ENCODE data around the gene ADD1. TPM values are rescaled to one million over a fixed set of nuclear protein-coding genes. Genes with fewer than 3 reads are reported as not detected.

The ADD1 gene
- total RNA-seq, 1 donor from 2014 or later = 276 TPM

- no peak overlapping the region for H3K4me3 Mint-ChIP-seq (ENCODE audit: unreplicated experiment)
- peaks cover 7% of the 10 kb centered on the region for H3K36me3 Mint-ChIP-seq (ENCODE audit: unreplicated experiment)
- peaks cover 19% of the 10 kb centered on the region for H3K27me3 Mint-ChIP-seq (ENCODE audit: unreplicated experiment)
- DNase-seq = no peak
- H3K27ac Mint-ChIP-seq (ENCODE audit: unreplicated experiment) = no peak overlapping the region
- peaks cover 6% of the 10 kb centered on the region for H3K4me1 Mint-ChIP-seq (ENCODE audit: low read depth, unreplicated experiment)
- no peak for TF ChIP-seq CTCF (IDR thresholded peaks at IDR 0.05; ENCODE audit: partially characterized antibody, unreplicated experiment)
- peaks cover 11% of the 10 kb centered on the region for H3K9me3 Mint-ChIP-seq (ENCODE audit: unreplicated experiment)
These were observed 30.9 kb upstream of the ADD1 start for GRCh38 chr4:2812612-2813354.

- no peak overlapping the region for H3K4me3 Mint-ChIP-seq (ENCODE audit: unreplicated experiment)
- TF ChIP-seq CTCF (IDR thresholded peaks at IDR 0.05; ENCODE audit: partially characterized antibody, unreplicated experiment) = no peak
- peaks cover 7% of the 10 kb centered on the region for H3K36me3 Mint-ChIP-seq (ENCODE audit: unreplicated experiment)
- no peak overlapping the region for H3K27ac Mint-ChIP-seq (ENCODE audit: unreplicated experiment)
- DNase-seq = no peak
- peaks cover 19% of the 10 kb centered on the region for H3K27me3 Mint-ChIP-seq (ENCODE audit: unreplicated experiment)
- peaks cover 6% of the 10 kb centered on the region for H3K4me1 Mint-ChIP-seq (ENCODE audit: low read depth, unreplicated experiment)
- H3K9me3 Mint-ChIP-seq (ENCODE audit: unreplicated experiment) = peaks cover 11% of the 10 kb centered on the region
These were observed 29.9 kb upstream of the ADD1 start for GRCh38 chr4:2813446-2814405.

DNA sequence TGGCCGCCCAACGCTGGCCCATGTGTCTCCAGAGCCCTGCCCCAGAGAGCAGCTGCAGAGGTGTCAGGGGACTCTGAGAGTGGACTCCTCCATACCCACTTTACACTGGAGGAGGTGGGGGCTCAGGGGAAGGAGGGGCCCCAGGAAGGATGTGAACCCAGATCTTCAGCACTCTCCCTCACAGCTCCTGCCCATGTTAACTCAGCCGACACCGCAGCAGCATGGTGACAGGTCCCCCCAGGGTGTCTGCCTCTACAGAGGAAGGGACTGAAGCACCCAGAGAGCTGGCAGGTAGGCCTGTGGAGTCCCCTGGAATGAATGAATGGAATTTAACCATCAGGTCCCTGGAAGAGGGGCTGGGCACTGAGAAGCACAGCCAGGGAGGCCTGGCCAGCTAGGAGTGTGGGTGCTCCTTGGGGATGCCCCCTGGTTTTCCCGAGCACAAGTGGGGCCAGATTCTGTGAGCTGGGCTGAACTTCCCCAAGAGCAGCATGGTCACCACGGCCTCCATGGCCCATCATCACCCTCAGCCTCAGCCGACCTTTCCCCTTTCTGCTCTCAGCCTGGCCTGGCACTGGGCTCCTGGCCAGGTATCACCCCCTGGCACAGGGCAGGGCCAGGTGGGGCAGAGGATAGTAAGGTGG is 28.9 kb upstream of the ADD1 start:
- peaks cover 17% of the 10 kb centered on the region for H3K27me3 Mint-ChIP-seq (ENCODE audit: unreplicated experiment)
- H3K9me3 Mint-ChIP-seq (ENCODE audit: unreplicated experiment) = peaks cover 12% of the 10 kb centered on the region
- TF ChIP-seq CTCF (IDR thresholded peaks at IDR 0.05; ENCODE audit: partially characterized antibody, unreplicated experiment) = no peak
- H3K27ac Mint-ChIP-seq (ENCODE audit: unreplicated experiment) = no peak overlapping the region
- no peak overlapping the region for H3K4me3 Mint-ChIP-seq (ENCODE audit: unreplicated experiment)
- H3K4me1 Mint-ChIP-seq (ENCODE audit: low read depth, unreplicated experiment) = peaks cover 6% of the 10 kb centered on the region
- peaks cover 7% of the 10 kb centered on the region for H3K36me3 Mint-ChIP-seq (ENCODE audit: unreplicated experiment)
- no peak for DNase-seq

- peaks cover 17% of the 10 kb centered on the region for H3K27me3 Mint-ChIP-seq (ENCODE audit: unreplicated experiment)
- H3K9me3 Mint-ChIP-seq (ENCODE audit: unreplicated experiment) = peaks cover 12% of the 10 kb centered on the region
- peak overlapping the region; percentile 72 for H3K4me3 Mint-ChIP-seq (ENCODE audit: unreplicated experiment)
- H3K4me1 Mint-ChIP-seq (ENCODE audit: low read depth, unreplicated experiment) = peaks cover 6% of the 10 kb centered on the region
- peak overlapping the region; percentile 84 for H3K27ac Mint-ChIP-seq (ENCODE audit: unreplicated experiment)
- no peak for TF ChIP-seq CTCF (IDR thresholded peaks at IDR 0.05; ENCODE audit: partially characterized antibody, unreplicated experiment)
- DNase-seq = no peak
- H3K36me3 Mint-ChIP-seq (ENCODE audit: unreplicated experiment) = peaks cover 7% of the 10 kb centered on the region
These were observed 27.2 kb upstream of the ADD1 start for GRCh38 chr4:2816401-2816954.
